GM10248 (cell line): ENCODE data around the gene VAT1L.

Experiments used
- CTCF ChIA-PET: fragments of 300-600 bp; sonication (Branson Sonifier 250); formaldehyde crosslinking; extraction: SDS; loops from one replicate; lab custom pipeline; 2021; ENCODE audit warnings: antibody characterized with exemption; lab: Yijun Ruan, JAX
- POLR2A ChIA-PET: fragments of 350-650 bp; sonication (Branson Sonifier 250); formaldehyde crosslinking; extraction: SDS; loops from one replicate; lab custom pipeline; 2020; ENCODE audit warnings: antibody characterized with exemption; lab: Yijun Ruan, JAX
- DNase-seq: peaks from one replicate; pipeline ENCODE4 v3.0.0; 2012; ENCODE audit errors: extremely low spot score
- CTCF ChIP-seq: IDR thresholded peaks from 2 replicates; pipeline ENCODE4 v1.5.1; 2012; ENCODE audit warnings: mild to moderate bottlenecking, low read depth; ENCODE audit errors: extremely low read depth, missing control alignments, control extremely low read depth

The VAT1L gene

GRCh38 chr16:77760800-77761199, 27.6 kb upstream of the VAT1L start:
- DNase-seq = no peak
- ChIA-PET POLR2A (no interaction called here), CTCF (interaction anchor here (1.2 kb wide), 1 partner anchor 11 kb away, joined by 3 read pairs; no protein-coding TSS in a partner anchor)
- TF ChIP-seq CTCF = no peak

- DNase-seq = no peak
- POLR2A ChIA-PET = no interaction called here
- TF ChIP-seq CTCF = no peak
- CTCF ChIA-PET = interaction anchor here (1.2 kb wide), 1 partner anchor 11 kb away, joined by 3 read pairs; no protein-coding TSS in a partner anchor
These were observed 27.2 kb upstream of the VAT1L start for GRCh38 chr16:77761204-77761603.

GRCh38 chr16:77762262-77762661, 26.1 kb upstream of the VAT1L start:
- POLR2A ChIA-PET = no interaction called here

GRCh38 chr16:77763994-77764393, 24.4 kb upstream of the VAT1L start:
- ChIA-PET POLR2A (no interaction called here), CTCF (no interaction called here)
- no peak for TF ChIP-seq CTCF
- DNase-seq = no peak

More at GRCh38 chr16:77762262-77762661, 26.1 kb upstream of the VAT1L start:
- TF ChIP-seq CTCF = no peak
- DNase-seq = no peak
- CTCF ChIA-PET = no interaction called here

GRCh38 chr16:77767211-77767610, 21.2 kb upstream of the VAT1L start:
- no peak for TF ChIP-seq CTCF
- no peak for DNase-seq
- ChIA-PET CTCF (no interaction called here), POLR2A (no interaction called here)

GRCh38 chr16:77767826-77768225, 20.5 kb upstream of the VAT1L start:
- no peak for DNase-seq
- ChIA-PET CTCF (no interaction called here), POLR2A (no interaction called here)
- TF ChIP-seq CTCF = no peak
